HL-60 (cell line): ENCODE results near the gene CCL4.

Experiments used
- GABPA ChIP-seq: IDR thresholded peaks from 2 replicates; pipeline ENCODE4 v1.6.1; 2012; ENCODE audit warnings: low read depth
- POLR2AphosphoS5 ChIP-seq: IDR thresholded peaks from 2 replicates; pipeline ENCODE4 v1.6.1; 2012; ENCODE audit warnings: low read depth
- TF ChIP-seq, protein P1 (sequence below): IDR thresholded peaks from one replicate; pipeline ENCODE4 v1.5.1; 2011; ENCODE audit warnings: low read length, control low read depth, inconsistent platforms; ENCODE audit not compliant: insufficient read depth

DNA sequence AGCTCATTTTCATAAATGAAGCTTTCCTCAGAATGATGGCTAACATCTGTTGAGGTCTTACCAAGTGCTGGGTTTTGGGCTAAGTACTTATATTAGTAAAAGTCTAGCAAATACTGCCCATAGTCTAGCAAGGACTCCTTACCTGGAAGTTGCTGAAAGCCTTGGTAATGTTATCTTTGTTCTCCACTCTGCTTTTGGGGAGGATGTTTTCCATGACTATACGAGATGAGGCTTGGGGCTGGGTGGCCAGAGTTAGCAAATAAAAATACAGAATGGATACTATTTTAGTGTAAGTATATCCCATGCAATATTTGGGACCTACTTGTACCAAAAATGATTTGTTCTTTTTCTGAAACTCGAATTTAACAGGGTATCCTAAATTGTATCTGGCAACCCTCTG lies 31.9 kb upstream of the CCL4 start:
- TF ChIP-seq, protein P1, sequence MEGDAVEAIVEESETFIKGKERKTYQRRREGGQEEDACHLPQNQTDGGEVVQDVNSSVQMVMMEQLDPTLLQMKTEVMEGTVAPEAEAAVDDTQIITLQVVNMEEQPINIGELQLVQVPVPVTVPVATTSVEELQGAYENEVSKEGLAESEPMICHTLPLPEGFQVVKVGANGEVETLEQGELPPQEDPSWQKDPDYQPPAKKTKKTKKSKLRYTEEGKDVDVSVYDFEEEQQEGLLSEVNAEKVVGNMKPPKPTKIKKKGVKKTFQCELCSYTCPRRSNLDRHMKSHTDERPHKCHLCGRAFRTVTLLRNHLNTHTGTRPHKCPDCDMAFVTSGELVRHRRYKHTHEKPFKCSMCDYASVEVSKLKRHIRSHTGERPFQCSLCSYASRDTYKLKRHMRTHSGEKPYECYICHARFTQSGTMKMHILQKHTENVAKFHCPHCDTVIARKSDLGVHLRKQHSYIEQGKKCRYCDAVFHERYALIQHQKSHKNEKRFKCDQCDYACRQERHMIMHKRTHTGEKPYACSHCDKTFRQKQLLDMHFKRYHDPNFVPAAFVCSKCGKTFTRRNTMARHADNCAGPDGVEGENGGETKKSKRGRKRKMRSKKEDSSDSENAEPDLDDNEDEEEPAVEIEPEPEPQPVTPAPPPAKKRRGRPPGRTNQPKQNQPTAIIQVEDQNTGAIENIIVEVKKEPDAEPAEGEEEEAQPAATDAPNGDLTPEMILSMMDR = no peak
- TF ChIP-seq POLR2AphosphoS5 (no peak), GABPA (no peak)
